ENCODE measurements around the gene TBC1D22A. TPM values are rescaled to one million over a fixed set of nuclear protein-coding genes. Genes with fewer than 3 reads are reported as not detected.

Gene TBC1D22A
- total and polyA plus RNA-seq, 10 of the 15 experiments (the other 5 are each of a cell fraction or from before 2014, with no cell fraction given) = 0.63 to 44.7 (median 27.4) TPM

GRCh38 chr22:46982635-46983034, 220.2 kb downstream of the TBC1D22A start:
- no peak for TF ChIP-seq GABPA (IDR thresholded peaks at IDR 0.05; ENCODE audit: low read depth)
- TF ChIP-seq POU2F2 (IDR thresholded peaks at IDR 0.05; ENCODE audit: borderline replicate concordance, low read depth, low read length) = no peak
- no peak for TF ChIP-seq E2F4 (IDR thresholded peaks at IDR 0.05; ENCODE audit: low read depth, low read length)
- no peak for TF ChIP-seq SMC3 (IDR thresholded peaks at IDR 0.05; ENCODE audit: borderline replicate concordance, low read length)
- no peak for TF ChIP-seq RAD21 (IDR thresholded peaks at IDR 0.05; ENCODE audit: insufficient read depth, low read depth, low read length)
- TF ChIP-seq BHLHE40 (IDR thresholded peaks at IDR 0.05; ENCODE audit: borderline replicate concordance in 1 of 2, low read depth in 2 of 2, low read length in 1 of 2) = no peak
- TF ChIP-seq ZNF592 (IDR thresholded peaks at IDR 0.05) = no peak
- no peak for TF ChIP-seq RUNX3 (IDR thresholded peaks at IDR 0.05; ENCODE audit: low read length)
- TF ChIP-seq ATF3 (IDR thresholded peaks at IDR 0.05; ENCODE audit: borderline replicate concordance, extremely low read depth, low read depth, low read length) = no peak
- Histone ChIP-seq H3K4me3 (no peak overlapping the region), H3K27ac (ENCODE audit: control insufficient read depth, insufficient read depth) (no peak overlapping the region), H3K27me3 (replicated peaks in 1 of 2; ENCODE audit: control insufficient read depth in 2 of 2, insufficient read depth in 2 of 2, low read length in 1 of 2) (no peaks in the 10 kb centered on the region), H3K79me2 (ENCODE audit: control insufficient read depth, insufficient read depth, low read length) (no peaks in the 10 kb centered on the region; the same call in 1 of the 2 replicates), H3K4me2 (ENCODE audit: control insufficient read depth, insufficient read depth) (no peak overlapping the region), H3K4me1 (ENCODE audit: control insufficient read depth, insufficient read depth, low read length) (no peaks in the 10 kb centered on the region), H3K36me3 (ENCODE audit: control insufficient read depth in 2 of 2, insufficient read depth in 2 of 2, low read length in 1 of 2) (peaks cover 8% of the 10 kb centered on the region in 2 experiments), H4K20me1 (ENCODE audit: control insufficient read depth, insufficient read depth) (no peaks in the 10 kb centered on the region), H3K9ac (ENCODE audit: control insufficient read depth, insufficient read depth, low read length) (no peak overlapping the region), H3K9me3 (replicated peaks; ENCODE audit: control insufficient read depth, insufficient read depth, low read length) (no peaks in the 10 kb centered on the region; the same call in 2 of the 3 replicates), H2AFZ (ENCODE audit: control insufficient read depth, low read depth, low read length) (no peak overlapping the region)
- no TSS peak for BruUV-seq (replicated peaks)
- DNase-seq (ENCODE audit: low read depth, low spot score) = no peak
- ATAC-seq = no peak
- SMC1A ChIA-PET (ENCODE audit: uncharacterized antibody, unreplicated experiment) = no interaction called here
- intact Hi-C loops (cut with micrococcal nuclease; ENCODE audit: unreplicated experiment) (no loop called here), in situ Hi-C loops (cut with MboI) (no loop called here)
- FAIRE-seq = no peak
- RAD21 ChIA-PET (ENCODE audit: unreplicated experiment) = no interaction called here
- POLR2A ChIA-PET = no interaction called here
- WGBS (ENCODE audit: insufficient coverage, insufficient replicate concordance, low lambda C conversion rate, missing lambda C conversion rate) = 97% methylated on average over 14 of the region's 14 CpGs
- CTCF ChIA-PET = no interaction called here

Data from GM12878 (cell line).